Chondrocyte (in vitro differentiated cells): Measurements from ENCODE around the gene NDEL1. TPM values are rescaled to one million over a fixed set of nuclear protein-coding genes. Genes with fewer than 3 reads are reported as not detected.
A peak's percentile ranks its signal among the peaks of the same experiment; 100 is the strongest.

Experiments
- DNase-seq: peaks from one replicate; pipeline ENCODE4 v3.0.0; 2021; ENCODE audit warnings: mixed read lengths, low spot score
- H3K27ac Mint-ChIP-seq: one replicate; pipeline ENCODE4 v1.8.0; 2021; ENCODE audit warnings: mild to moderate bottlenecking, moderate library complexity, mixed read lengths; ENCODE audit not compliant: unreplicated experiment
- H3K27me3 Mint-ChIP-seq: 2 replicates; pipeline ENCODE4 v1.8.0; 2021; ENCODE audit warnings: low read depth, mixed read lengths
- H3K36me3 Mint-ChIP-seq: 2 replicates; pipeline ENCODE4 v1.8.0; 2021; ENCODE audit warnings: low read depth, mixed read lengths
- H3K4me1 Mint-ChIP-seq: 2 replicates; pipeline ENCODE4 v1.8.0; 2021; ENCODE audit warnings: low read depth, mild to moderate bottlenecking, mixed read lengths
- H3K4me3 Mint-ChIP-seq: one replicate; pipeline ENCODE4 v1.8.0; 2021; ENCODE audit warnings: mild to moderate bottlenecking, moderate library complexity, mixed read lengths; ENCODE audit not compliant: unreplicated experiment
- H3K9me3 Mint-ChIP-seq: 2 replicates; pipeline ENCODE4 v1.8.0; 2021; ENCODE audit warnings: low read depth, mixed read lengths
- total RNA-seq: library from RNA; stranded (reverse); gene quantifications from 3 replicates; pipeline ENCODE4 v1.2.1, GENCODE V29; 2021
- TF ChIP-seq, protein P1 (sequence below): fragments of 200-600 bp; sonication (generic); IDR thresholded peaks from 2 replicates; pipeline ENCODE4 v1.5.0; 2021; ENCODE audit warnings: antibody characterized with exemption, mild to moderate bottlenecking, moderate library complexity

The NDEL1 gene
- total RNA-seq, 1 donor from 2014 or later, result 112 TPM

DNA sequence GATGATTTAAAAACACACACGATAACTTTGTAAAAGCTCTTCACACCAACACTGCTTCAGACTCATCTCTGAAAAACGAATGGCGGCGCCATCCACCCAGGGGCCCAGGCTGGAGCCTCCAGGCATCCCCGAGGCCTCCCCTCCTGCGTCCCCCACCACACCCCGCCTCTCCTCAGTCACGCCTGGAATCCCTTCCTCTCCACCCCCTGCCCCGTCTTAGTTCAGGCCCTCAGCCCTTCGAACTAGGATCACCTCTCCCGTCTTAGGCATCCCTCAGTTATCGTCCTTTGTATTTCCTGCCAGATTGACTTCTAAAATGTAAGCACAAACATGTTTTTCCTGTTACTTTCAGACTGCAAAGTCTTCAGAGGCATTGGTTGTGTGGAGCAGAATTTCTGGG is 58.3 kb downstream of the NDEL1 start:
- TF ChIP-seq, protein P1, sequence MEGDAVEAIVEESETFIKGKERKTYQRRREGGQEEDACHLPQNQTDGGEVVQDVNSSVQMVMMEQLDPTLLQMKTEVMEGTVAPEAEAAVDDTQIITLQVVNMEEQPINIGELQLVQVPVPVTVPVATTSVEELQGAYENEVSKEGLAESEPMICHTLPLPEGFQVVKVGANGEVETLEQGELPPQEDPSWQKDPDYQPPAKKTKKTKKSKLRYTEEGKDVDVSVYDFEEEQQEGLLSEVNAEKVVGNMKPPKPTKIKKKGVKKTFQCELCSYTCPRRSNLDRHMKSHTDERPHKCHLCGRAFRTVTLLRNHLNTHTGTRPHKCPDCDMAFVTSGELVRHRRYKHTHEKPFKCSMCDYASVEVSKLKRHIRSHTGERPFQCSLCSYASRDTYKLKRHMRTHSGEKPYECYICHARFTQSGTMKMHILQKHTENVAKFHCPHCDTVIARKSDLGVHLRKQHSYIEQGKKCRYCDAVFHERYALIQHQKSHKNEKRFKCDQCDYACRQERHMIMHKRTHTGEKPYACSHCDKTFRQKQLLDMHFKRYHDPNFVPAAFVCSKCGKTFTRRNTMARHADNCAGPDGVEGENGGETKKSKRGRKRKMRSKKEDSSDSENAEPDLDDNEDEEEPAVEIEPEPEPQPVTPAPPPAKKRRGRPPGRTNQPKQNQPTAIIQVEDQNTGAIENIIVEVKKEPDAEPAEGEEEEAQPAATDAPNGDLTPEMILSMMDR, result no peak
- Mint-ChIP-seq H3K27ac (peak overlapping the region; percentile 18), H3K4me1 (peaks cover 12% of the 10 kb centered on the region), H3K9me3 (no peaks in the 10 kb centered on the region), H3K27me3 (no peaks in the 10 kb centered on the region), H3K36me3 (peaks cover 49% of the 10 kb centered on the region), H3K4me3 (no peak overlapping the region)
- DNase-seq, result no peak

DNA sequence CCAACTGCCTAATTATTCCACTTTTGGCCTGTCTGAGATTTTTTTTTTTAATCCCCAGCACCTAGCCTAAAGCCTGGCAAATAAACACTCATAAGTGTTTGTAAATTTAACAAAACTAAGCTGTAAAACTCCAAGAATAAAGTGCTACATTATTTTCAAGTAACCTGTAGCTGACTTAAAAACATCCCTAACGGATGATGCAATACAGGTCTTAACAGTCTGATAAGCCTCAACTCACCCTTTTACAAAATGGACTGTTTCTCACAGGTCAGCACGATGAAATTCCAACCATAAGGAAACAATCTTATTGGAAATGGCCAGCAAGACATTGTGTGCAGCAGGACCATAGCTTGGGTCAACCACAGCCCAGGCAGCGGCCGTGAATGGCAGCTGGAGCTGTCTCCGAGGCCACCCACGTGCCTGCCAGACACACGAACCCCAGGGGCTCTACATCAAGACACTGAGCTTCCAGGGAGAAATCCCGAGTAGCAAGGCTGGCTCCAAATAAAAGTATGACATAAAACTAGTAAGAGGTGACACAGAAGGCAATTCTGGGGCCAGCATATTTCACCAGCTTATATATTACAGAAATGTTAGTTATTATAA is 58.9 kb downstream of the NDEL1 start:
- H3K4me1 Mint-ChIP-seq, result peaks cover 7% of the 10 kb centered on the region
- H3K36me3 Mint-ChIP-seq, result peaks cover 49% of the 10 kb centered on the region
- no peak for DNase-seq
- H3K4me3 Mint-ChIP-seq, result no peak overlapping the region
- TF ChIP-seq, protein P1, result no peak
- no peaks in the 10 kb centered on the region for H3K27me3 Mint-ChIP-seq
- H3K9me3 Mint-ChIP-seq, result no peaks in the 10 kb centered on the region
- peak overlapping the region; percentile 18 for H3K27ac Mint-ChIP-seq

DNA sequence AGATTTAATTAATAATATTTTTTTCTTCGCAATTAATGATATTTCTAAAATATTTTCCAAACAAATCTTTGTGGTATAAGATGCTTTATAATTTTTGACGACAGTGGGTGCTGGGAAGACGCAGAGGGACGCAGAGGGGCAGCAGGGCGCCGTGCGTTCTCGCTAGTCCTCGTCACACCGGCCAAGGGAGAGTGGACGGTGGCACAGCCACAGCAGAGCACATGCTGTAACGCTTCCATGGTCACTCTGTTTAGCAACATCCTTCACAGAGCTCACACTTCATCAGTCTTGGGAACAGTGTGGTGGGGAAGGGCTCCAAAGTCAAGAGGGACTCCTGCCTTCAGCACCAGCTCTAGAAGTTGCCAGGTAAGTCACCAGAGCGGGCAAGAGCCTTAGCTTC is 60.4 kb downstream of the NDEL1 start:
- no peak for DNase-seq
- H3K4me1 Mint-ChIP-seq, result no peaks in the 10 kb centered on the region
- peaks cover 49% of the 10 kb centered on the region for H3K36me3 Mint-ChIP-seq
- TF ChIP-seq, protein P1, result no peak
- H3K4me3 Mint-ChIP-seq, result no peak overlapping the region
- H3K9me3 Mint-ChIP-seq, result no peaks in the 10 kb centered on the region
- no peaks in the 10 kb centered on the region for H3K27me3 Mint-ChIP-seq
- no peak overlapping the region for H3K27ac Mint-ChIP-seq

DNA sequence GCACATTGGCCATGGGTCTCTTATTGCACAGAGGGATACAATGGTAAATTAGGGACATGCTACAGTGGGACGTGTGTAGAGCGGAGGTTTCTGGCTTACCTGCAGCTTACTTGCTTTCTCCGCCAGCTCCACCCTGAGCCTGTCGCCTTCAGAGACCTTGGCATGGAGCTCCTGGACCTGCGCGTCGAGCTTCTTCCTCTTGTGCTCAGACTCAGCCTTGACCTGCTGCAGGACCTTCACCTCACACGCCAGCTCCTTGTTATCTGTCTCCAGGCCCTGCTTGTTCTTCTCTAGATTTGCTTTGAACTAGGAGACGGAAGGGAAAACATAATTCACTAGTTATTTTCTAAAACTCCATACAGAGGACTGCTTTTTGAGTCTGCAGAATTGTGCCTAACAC is 63.5 kb downstream of the NDEL1 start:
- no peaks in the 10 kb centered on the region for H3K9me3 Mint-ChIP-seq
- H3K36me3 Mint-ChIP-seq, result peaks cover 50% of the 10 kb centered on the region
- peaks cover 6% of the 10 kb centered on the region for H3K4me1 Mint-ChIP-seq
- TF ChIP-seq, protein P1, result no peak
- no peak overlapping the region for H3K4me3 Mint-ChIP-seq
- DNase-seq, result no peak
- no peaks in the 10 kb centered on the region for H3K27me3 Mint-ChIP-seq
- no peak overlapping the region for H3K27ac Mint-ChIP-seq

DNA sequence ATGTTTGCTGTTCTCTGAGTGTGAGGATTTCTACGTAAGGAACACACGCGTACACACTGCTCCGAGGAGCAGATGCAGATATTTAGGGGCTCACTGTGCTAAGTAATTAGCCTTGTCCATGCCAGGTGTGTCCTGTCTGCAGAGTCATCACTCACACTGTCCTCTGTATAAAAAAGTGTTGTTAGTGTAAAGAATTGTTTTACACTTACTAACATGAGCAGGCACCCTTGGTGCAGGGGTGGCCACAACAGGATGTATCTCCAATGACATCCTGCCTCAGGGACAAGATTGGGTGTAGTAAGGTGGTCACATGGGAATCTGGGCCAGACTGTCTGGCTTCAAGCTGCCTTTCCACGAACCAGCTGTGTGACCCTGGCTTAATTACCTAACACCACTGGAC is 63.9 kb downstream of the NDEL1 start:
- TF ChIP-seq, protein P1, result no peak
- DNase-seq, result no peak
- Mint-ChIP-seq H3K36me3 (peaks cover 49% of the 10 kb centered on the region), H3K4me1 (peaks cover 8% of the 10 kb centered on the region), H3K9me3 (no peaks in the 10 kb centered on the region), H3K27ac (no peak overlapping the region), H3K4me3 (no peak overlapping the region), H3K27me3 (no peaks in the 10 kb centered on the region)
